Sciatic nerve (tissue), 2 donors: Measurements from ENCODE around the gene ZNF664. TPM values are rescaled to one million over a fixed set of nuclear protein-coding genes. Genes with fewer than 3 reads are reported as not detected.

Experiments used
- ATAC-seq: fragments of 200-7000 bp; cut with Tn5 transposase; one replicate; pipeline ENCODE4 v1.9.1; 2020; ENCODE audit warnings: mild to moderate bottlenecking, moderate library complexity
- DNase-seq: peaks from one replicate; pipeline ENCODE4 v3.0.0-alpha.2; 2020; ENCODE audit warnings: low spot score
- intact Hi-C: fragments of 100-400 bp; cut with DNase I; formaldehyde crosslinking; loops from one replicate; pipeline ENCODE4 v1.14.2; 2022
- total RNA-seq: library from RNA; stranded (reverse); fragmentation: NEBNext Ultra II Directional; extraction: Animal tissue kit (Norgen Biotek cat#: 25700); gene quantifications from one replicate; pipeline ENCODE4 v1.2.1, GENCODE V29; 2021
- donor health status: DM: no; HTN: no; CAD: no.
- donor health status: DM: no; HTN: no; CAD: no.

Gene ZNF664
- total RNA-seq, 1 donor from 2014 or later = 74.6 TPM

- ATAC-seq (peak; percentile 75), DNase-seq (no peak)
- intact Hi-C loops = no loop called here
Measured at GRCh38 chr12:124020514-124020949, 47.5 kb downstream of the ZNF664 start.

GRCh38 chr12:124021007-124021406 is 48.0 kb downstream of the ZNF664 start:
- intact Hi-C loops = no loop called here
- DNase-seq (no peak), ATAC-seq (peak; percentile 58)

- ATAC-seq = no peak
- DNase-seq = no peak
- intact Hi-C loops = no loop called here
Measured at GRCh38 chr12:124022161-124022560, 49.1 kb downstream of the ZNF664 start.

- ATAC-seq (no peak), DNase-seq (no peak)
- intact Hi-C loops = no loop called here
Measured at GRCh38 chr12:124024263-124024678, 51.3 kb downstream of the ZNF664 start.

- intact Hi-C loops = no loop called here
- ATAC-seq (no peak), DNase-seq (no peak)
Measured at GRCh38 chr12:124024776-124025175, 51.8 kb downstream of the ZNF664 start.

GRCh38 chr12:124025661-124026060 is 52.6 kb downstream of the ZNF664 start:
- DNase-seq (no peak), ATAC-seq (no peak)
- intact Hi-C loops = no loop called here

GRCh38 chr12:124026755-124027745 is 54.0 kb downstream of the ZNF664 start:
- intact Hi-C loops = no loop called here
- ATAC-seq = no peak
- DNase-seq = no peak

GRCh38 chr12:124027753-124028554 is 54.9 kb downstream of the ZNF664 start:
- intact Hi-C loops = no loop called here
- no peak for DNase-seq
- no peak for ATAC-seq

GRCh38 chr12:124028555-124028925 is 55.5 kb downstream of the ZNF664 start:
- DNase-seq (no peak), ATAC-seq (no peak)
- intact Hi-C loops = no loop called here

- peak; percentile 59 for ATAC-seq
- DNase-seq = no peak
- intact Hi-C loops = no loop called here
Measured at GRCh38 chr12:124030008-124030407, 57.0 kb downstream of the ZNF664 start.

GRCh38 chr12:124030510-124030909 is 57.5 kb downstream of the ZNF664 start:
- intact Hi-C loops = no loop called here
- DNase-seq = no peak
- peak; percentile 66 for ATAC-seq

GRCh38 chr12:124031058-124031457 is 58.0 kb downstream of the ZNF664 start:
- DNase-seq (no peak), ATAC-seq (no peak)
- intact Hi-C loops = no loop called here

- intact Hi-C loops = no loop called here
- DNase-seq (no peak), ATAC-seq (peak; percentile 74)
Measured at GRCh38 chr12:124032265-124032886, 59.4 kb downstream of the ZNF664 start.

- no peak for ATAC-seq
- no peak for DNase-seq
- intact Hi-C loops = no loop called here
Measured at GRCh38 chr12:124033859-124034258, 60.8 kb downstream of the ZNF664 start.

GRCh38 chr12:124034297-124034696 is 61.3 kb downstream of the ZNF664 start:
- intact Hi-C loops = no loop called here
- ATAC-seq (no peak), DNase-seq (no peak)

GRCh38 chr12:124035163-124035562 is 62.1 kb downstream of the ZNF664 start:
- no peak for ATAC-seq
- no peak for DNase-seq
- intact Hi-C loops = loop anchor here (5.0 kb wide), 1 partner anchor 737 kb away; no protein-coding TSS in a partner anchor

- intact Hi-C loops = loop anchor here (5.0 kb wide), 1 partner anchor 736 kb away; no protein-coding TSS in a partner anchor
- no peak for DNase-seq
- ATAC-seq = peak; percentile 13
Measured at GRCh38 chr12:124036171-124036598, 63.2 kb downstream of the ZNF664 start.

GRCh38 chr12:124036657-124037109 is 63.7 kb downstream of the ZNF664 start:
- ATAC-seq = peak; percentile 58
- peak; percentile 76 for DNase-seq
- intact Hi-C loops = loop anchor here (5.0 kb wide), 1 partner anchor 736 kb away; no protein-coding TSS in a partner anchor

GRCh38 chr12:124037331-124037730 is 64.3 kb downstream of the ZNF664 start:
- DNase-seq (no peak), ATAC-seq (no peak)
- intact Hi-C loops = loop anchor here (5.0 kb wide), 1 partner anchor 735 kb away; no protein-coding TSS in a partner anchor
